Measurements from ENCODE around the gene PVRIG.
"Not testable (repeated sequence)": the region's sequence is repeated elsewhere in the genome, so short reads cannot be mapped to it uniquely, and the experiment has no call there.

Gene PVRIG

DNA sequence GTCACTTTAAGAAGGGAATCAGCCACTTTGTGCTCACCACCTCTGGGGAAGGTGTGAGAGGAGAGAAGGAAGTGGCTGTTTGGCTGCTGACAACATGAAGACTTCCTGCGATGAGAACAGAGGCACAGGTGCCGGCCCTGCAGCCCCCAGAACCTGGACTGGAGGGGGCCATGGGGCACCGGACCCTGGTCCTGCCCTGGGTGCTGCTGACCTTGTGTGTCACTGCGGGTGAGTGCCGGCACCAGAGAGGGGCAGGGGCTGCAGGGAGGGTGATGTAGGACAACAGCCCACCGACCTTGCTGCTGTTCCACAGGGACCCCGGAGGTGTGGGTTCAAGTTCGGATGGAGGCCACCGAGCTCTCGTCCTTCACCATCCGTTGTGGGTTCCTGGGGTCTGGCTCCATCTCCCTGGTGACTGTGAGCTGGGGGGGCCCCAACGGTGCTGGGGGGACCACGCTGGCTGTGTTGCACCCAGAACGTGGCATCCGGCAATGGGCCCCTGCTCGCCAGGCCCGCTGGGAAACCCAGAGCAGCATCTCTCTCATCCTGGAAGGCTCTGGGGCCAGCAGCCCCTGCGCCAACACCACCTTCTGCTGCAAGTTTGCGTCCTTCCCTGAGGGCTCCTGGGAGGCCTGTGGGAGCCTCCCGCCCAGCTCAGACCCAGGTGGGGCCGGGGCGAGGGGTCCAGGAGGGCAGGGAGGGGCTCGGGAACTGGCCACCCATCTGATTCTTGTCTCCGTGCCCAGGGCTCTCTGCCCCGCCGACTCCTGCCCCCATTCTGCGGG is at the start of gene PVRIG:
Gene PVRIG, plus strand, starts transcription at position 149 of the 785 bp plus-strand sequence. Its CDS starts 22 bp downstream, at position 171.
- DNase-seq = not testable (repeated sequence)

DNA sequence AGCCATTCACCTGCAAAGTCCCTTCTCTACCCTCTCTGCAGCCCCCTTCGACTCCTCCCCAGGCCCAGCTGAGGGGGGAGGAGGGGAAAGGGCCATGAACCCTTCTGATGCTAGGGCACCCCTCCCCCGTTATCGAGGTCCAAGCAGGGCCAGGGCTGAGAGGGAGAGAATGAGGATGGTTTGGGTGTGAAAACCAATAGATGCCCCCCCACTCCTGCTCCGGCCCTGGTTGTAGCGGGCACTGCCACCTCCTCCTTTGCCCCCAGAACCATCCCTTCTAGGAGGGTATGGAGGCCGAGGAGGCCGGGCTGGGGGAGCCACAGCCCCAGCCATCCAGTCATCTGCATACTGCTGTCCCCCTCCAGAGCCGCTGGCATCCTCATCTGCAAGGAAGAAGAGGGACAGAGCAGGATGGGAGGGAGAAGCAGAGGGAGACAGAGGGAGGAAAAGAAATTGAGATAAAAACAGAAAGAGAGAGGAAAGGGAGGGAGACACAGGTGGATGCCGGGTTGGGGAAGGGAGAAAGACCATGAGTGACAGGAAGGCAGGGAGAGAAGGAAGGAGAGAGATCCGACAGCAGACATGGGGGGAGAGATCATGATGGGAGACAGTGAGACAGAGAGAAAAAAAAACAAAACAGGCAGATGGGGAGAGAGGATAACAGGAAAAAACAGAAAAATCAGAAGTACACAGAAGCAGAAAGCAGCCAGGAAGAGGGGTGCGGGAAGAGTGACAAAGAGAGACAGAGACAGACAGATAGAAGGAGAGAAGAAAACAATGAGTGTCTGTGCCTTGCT is 49.5 kb upstream of the PVRIG start:
- no peak for DNase-seq

DNA sequence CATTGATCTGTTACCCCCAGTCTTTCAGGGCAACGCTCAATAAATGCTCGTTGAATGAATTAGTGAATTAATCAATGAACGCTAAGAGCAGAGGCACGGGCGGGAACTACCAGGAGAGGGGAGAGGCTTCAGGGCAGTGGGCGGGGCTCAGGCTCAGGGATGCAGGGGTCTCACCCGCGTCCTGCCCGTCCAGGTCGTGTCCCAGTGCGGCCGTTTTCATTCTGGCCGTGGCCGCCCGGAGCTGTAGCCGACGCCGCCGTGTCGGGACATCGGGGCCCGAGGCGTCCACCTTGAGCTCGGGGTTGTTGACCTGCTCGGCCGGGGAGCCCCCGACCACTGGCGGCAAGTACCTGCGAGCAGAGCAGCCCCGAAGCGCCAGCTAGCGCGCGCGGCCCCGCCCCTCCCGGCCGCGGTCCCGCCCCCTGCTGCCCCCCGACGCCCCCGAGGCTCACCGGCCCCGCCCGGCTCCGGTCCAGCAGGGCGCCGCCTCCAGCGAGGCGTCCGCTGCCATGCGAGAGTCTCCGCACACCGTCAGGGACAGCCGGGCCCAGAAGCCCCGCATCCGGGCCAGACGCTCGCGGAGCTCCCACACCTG is 48.6 kb upstream of the PVRIG start:
- DNase-seq = no peak

DNA sequence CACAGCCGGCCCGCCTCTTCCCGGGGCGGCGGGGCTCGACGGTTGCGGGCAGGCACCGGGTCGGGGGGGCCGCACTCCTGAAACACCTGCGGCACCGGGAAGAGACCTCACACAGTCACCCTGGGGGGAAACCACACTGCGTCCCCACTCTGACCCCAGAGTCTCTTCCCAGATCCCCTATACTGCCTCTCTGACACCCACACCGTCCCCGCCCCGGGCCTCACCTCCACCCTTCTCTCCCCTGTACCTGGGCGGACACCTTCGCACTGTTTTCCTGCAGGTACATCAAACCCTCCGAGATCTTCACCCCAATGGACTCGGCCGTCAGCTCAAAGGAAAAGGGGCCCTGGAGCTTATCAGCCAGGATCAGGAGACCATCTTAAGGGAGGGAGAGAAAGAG is 47.9 kb upstream of the PVRIG start:
- no peak for DNase-seq

DNA sequence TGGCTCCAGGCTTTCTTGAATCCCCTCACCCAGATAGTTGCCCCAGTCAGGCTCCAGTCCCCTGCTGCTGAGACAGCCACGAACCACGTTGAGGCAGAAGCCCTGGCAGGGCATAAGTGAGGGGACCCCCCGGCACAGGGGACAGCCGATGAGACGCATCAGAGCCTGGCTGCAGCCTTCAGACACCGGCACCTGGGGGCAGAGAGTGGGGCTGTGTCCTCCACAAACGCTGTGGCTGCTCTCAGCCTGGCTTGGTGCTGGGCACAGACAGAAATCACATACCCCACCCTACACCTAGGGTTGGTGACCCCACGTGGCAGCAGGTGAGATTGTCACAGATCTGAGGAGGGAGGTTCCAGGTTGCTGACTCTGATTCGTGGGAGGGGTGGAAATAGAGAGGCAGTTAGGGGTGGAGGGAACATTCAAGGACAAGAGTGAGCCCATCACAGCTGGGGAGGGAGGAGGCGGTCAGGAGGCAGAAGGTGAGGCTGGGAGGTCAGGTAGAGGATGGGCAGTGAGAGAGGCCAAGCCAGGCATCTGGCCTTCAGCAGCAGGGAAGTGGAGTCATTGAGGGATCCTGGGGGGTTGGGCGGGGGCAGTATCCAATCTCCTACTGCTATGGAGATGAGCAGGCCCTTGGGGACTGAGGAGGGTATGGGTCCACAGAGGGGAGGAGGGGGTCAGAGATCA is 45.8 kb upstream of the PVRIG start:
- no peak for DNase-seq

DNA sequence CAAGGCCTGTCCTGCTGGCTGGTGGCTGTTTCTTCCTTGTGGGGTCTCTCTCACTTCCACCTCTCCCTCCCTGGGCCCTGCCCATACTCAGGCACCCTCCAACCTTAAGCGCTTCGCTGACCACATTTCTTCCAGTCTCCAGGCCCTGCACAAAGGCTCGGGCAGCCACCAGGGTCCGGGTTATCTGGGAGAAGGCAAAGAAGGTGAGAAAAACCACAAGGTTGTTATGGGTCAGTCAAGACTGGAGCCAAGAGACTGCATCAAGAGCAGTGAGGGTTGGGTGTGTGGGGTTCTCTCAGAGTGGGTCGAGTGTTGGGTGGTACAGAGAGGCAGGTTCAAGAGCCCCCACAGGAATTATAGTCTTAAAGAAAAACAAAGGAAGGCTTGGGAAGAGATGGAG is 45.2 kb upstream of the PVRIG start:
- no peak for DNase-seq

DNA sequence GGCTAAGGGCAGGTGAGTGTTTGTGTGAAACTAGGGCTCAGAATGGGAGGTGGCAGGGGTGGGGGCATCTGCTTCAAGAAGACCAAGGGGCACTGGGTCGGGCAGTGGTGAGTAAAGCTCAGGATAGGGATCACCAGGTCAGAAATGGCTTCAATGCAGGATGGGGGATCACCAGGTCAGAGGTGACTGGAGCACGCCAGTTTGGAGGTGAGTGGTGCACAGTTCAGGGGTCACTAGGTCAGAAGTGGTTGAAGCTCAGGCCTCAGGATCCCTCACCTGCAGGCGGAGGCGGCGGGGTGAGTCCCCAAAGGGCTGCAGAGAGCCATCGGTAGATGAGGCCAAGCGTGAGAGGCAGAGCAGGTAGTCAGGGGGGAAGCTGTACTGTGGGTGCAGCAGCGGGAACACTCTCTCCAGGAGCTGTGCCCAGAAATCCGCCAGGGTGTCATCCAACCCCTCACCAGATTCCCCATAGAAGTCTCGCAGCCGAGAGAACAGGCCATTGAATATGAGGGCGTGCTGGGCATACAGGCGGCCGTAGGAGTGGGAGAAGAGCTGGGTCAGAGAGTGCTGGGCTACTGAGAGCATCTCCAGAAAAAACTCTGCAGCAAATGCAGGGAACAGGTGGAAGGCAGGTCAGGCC is 44.3 kb upstream of the PVRIG start:
- no peak for DNase-seq

DNA sequence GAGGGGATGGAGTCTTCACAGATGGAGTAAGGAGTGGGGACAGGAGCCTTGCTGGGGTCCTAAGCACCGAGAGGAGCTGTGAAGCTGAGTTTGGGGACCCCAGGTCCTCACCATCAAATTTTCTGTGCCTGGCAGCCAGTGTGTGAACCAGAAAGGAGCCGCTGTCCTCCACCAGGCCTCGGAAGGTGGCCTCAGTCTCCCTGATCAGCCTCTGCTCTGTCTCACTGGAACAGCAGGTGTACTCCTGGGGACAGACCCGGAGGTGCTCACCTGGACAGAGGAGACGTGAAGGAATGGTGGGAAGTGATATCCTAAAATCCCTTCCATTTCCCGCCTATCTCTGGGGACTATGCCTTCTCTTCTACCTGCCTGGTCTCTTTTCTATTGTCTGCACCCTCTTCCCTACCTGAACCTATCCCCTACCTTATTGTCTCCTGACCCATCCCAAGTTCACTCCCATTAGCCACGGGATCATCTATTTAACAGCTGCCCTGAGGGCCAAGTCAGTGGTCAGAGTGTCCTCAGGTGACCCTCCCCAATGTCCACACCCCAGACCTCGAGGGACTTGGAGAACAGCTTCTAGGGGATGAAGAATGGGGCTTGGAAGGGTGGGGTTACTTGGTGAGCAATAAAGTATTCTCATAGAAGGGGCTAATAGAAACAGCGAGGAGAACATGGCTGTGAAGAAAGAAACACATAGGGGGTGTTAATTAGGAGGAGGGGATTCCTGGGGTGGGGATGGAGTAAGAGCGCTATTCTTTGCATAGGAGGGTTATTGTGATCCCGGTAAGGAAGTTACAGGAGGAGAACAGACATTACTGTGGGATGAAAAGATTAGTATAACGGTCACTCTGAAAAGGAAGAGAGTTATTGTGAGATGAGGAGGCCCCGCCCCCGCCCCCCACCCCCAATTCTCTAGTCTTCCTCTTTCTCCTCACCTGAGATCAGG is 43.4 kb upstream of the PVRIG start:
- DNase-seq = peak; percentile 7

DNA sequence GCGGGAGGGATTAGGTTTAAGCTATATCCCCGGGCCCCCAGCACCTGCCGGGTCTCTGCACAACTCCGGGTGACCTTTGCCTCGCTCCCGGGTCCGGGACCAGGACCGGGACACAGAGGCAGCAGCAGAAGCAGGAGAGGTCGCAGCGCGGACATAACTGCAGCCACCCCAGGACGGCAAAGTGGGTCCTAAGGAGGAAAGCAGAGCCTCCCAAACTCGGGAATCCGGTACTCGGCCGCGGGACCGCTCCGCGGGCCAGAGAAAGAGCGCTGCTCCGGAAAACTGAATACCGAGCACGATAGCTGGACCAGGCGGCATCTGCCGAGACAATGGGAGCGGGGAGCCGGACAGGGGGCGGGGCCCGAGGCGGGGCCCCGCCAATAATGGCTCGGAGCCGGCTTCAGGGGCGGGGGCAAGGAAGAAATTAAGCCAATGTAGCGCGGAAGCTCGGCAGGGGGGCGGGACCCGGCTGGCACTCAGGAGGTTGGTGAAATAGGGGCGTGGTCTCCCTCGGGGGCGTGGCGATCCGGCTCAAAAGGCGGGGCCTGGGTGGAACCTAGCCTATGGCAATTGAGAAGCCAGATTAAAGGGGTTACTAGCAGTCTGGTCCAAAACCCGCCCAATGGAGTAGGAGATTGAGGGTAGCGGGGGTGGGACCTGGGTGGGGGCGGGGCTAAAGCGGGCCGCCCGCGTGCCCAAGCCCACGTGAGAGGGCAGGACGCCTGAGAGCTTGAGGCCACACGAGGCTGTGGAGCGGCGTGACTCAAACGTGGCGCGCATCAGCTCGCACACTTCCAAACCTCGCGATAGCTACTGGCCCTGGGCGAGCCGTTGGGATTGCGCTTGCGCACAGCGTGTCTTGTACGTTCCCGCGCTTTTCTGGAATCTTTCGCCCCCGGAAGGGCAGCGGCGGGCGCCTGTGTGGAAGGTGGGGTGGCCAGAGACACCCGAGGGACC is 42.4 kb upstream of the PVRIG start, which contains the start of the genes GPC2 and STAG3:
Gene GPC2, minus strand, starts transcription at position 337 of the 957 bp plus-strand sequence. Its CDS starts 182 bp downstream, at position 155.
Gene STAG3, plus strand, starts transcription at position 874 of the 957 bp plus-strand sequence. CDS start 2,639 bp downstream, outside the sequence.
- peak; percentile 92 for DNase-seq

DNA sequence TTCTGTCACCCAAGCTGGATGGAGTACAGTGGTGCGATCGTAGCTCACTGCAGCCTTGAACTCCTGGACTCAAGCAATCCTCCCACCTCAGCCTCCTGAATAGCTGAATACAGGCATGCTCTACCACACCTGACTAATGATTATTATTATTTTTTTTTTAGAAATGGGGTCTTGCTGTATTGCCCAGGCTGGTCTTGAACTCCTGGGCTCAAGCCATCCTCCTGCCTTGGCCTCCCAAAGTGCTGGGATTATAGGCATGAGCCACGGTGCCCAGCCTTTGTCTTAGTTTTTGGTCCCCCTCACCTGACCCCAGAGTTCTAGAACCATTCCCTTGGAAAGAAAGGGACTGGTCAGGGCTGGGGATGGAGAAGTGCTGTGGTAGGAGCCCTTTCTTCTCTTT is 39.7 kb upstream of the PVRIG start:
- DNase-seq = not testable (repeated sequence)

DNA sequence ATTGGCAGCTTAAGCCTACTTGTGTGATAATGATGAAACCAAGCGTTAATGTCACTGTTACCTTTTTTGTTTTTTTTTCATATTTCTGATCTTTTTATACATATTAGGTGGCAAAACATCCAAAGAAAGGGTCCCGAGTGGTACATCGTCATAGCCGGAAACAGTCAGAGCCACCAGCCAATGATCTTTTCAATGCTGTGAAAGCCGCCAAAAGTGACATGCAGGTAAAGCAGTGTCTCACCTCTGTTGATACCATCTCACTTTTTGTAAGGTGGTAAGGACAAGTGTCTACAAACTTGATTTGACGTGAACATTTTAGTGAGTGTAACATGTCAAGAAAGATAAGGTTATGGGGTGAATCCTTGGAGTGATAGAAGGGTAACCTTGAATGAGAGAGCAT is 37.1 kb upstream of the PVRIG start:
- not testable (repeated sequence) for DNase-seq

DNA sequence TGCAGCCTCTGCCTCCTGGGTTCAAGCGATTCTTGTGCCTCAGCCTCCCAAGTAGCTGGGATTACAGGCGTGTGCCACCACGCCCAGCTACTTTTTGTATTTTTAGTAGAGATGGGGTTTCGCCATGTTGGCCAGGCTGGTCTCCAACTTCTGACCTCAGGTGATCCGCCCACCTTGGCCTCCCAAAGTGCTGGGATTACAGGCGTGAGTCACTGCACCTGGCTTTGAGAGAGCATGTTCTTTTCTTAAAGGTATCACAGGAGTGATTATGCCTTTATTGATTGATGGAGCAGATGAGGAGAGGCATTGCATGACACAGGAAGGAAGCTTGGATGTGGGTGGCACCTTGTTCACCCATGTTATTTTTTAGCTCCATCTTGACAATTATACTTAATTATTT is 36.7 kb upstream of the PVRIG start:
- DNase-seq = not testable (repeated sequence)

DNA sequence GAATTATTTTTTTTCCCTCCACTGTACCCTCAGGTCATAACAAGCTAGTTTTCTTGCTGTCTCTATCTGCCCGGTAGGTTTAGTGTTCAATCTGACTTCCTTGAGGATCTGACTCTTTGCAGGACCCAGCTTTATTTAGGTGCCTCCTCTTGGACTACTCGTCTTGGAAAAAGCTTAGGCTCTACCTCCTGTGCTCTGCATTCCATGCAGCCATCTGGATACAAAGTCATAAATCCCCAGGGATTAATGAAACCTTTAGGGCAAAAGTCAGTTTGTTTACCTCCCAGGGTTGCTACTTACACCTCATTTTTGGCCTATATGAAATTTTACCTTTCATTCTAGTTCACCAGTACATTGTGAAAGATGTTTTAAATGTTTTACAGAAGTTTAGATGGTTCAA is 34.0 kb upstream of the PVRIG start:
- no peak for DNase-seq

DNA sequence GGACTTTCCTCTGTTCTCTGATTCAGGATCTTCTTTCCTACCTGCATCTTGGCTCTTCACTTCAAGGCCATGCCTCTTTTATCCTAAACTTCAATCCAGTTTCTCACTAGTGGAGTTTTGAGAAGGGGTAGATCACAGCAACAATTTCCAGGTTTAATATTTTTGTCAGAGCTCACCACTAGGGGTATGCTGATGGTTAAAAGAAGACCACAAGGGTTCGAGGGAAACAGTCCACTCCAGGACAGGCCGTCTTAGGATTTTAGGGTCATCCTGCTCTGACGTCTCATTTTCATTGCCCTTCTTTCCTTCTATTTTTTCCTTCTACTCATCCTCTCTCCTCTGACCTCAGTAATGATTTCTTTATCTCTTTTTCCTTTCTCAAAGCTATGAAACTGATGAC is 30.7 kb upstream of the PVRIG start:
- no peak for DNase-seq

DNA sequence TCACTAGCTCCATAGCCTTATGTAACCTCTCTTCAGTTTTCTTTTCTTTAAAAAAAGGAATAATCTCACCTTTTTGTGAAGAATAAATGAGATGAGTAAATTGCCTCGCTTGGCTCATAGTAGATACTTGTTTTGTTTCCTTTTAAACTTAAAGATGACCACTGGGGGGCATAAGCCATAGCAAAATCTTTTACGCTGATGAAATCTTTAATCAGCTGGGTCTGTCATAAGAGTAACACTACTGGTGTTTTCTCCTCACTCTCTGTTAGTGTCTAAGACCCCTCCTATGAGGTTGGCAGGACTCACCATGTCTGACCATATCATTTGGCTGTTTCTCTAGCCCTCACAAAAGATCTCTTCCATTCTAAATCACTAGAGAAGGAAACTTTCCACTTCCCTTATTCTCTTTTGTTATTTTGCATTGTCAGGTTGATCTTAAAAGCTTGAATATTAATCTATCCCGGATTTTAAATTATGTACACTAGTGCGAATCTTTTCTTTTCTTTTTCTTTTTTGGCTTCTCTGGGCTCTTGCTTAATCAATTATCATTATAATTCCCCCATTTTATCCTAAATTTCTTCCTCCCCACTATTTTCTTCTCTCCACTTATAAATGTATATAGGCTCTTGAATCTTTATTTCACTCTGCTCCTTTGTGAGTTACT is 29.6 kb upstream of the PVRIG start:
- peak; percentile 2 for DNase-seq

DNA sequence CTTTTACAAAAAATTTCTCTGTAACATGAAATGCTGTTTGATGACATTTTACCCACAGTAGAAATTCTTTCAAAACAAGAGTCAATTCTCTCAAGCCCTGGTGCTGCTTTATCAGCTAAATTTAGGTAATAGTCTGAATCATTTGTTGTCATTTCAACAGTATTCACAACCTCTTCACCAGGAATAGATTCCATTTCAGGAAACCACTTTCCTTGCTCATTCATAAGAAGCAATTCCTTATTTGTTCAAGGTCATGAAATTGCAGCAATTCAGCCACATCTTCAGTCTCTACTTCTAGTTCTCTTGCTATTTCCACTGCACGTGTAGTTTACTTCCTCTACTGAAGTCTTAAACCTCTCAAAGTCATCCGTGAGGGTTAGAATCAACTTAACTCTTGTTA is 28.0 kb upstream of the PVRIG start:
- DNase-seq = no peak

DNA sequence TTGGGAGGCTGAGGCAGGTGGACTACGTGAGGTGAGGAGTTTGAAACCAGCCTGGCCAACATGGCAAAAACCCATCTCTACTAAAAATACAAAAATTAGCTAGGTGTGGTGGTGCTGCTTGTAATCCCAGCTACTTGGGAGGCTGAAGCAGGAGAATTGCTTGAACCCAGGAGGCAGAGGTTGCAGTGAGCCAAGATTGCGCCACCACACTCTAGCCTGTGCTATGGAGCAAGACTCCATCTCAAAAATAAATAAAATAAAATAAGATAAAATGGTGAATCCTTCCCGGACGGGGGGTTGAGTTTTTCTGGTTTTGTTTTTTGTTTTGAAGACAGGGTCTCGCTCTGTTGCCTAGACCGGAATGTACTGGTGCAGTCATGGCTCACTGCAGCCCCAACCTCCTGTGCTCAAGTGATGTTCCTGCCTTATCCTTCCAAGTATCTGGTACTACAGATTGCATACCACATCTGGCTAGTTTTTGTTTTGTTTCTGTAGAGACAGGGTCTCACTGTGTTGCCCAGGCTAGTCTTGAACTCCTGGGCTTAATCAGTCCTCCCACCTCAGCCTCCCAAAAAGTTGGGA is 27.4 kb upstream of the PVRIG start:
- DNase-seq = not testable (repeated sequence)

DNA sequence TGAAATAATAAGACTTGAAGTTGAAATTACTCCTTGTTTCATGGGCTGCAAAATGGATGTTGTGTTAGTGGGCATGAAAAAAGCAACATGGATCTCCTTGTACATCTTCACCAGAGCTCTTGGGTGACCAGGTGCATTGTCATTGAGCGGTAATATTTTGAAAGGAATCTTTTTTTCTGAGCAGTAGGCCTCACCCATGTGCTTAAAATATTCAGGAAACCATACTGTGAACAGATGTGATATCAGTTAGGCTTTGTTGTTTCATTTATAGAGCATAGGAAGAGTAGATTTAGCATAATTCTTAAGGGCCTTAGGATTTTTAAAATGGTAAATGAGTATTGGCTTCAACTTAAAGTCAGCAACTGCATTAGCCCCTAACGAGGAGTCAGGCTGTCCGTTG is 26.8 kb upstream of the PVRIG start:
- no peak for DNase-seq

DNA sequence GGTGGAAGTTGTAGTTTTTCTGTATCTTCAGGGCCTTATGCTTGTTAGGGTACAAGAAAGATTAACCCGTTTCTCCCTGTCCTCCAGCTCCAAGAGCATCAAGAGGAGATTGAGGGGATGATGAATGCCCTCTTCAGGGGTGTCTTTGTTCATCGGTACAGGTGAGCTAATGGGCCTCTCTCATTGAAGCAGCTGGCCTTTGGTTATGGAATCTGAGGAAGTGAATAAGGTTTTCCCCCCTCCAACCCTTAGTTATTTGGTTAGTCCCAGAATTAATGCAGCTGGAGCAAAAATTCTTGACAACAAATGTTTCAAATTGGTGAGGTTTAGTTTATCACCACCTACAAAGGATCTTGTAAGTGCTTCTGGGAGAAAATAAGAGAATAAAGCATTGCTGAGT is 24.5 kb upstream of the PVRIG start:
- DNase-seq = no peak

Measured in NCI-H1105 treated with DMSO at 0.1 percent for 48 hours (cell line).